HG03103 (cell line): Measurements from ENCODE around the gene B4GALNT1.
"Not testable (repeated sequence)": the region's sequence is repeated elsewhere in the genome, so short reads cannot be mapped to it uniquely, and the experiment has no call there.

Experiments
- ATAC-seq: cut with Tn5 transposase; IDR thresholded peaks from one replicate; pipeline ENCODE4 v1.9.1; 2021; ENCODE audit warnings: low read depth; ENCODE audit not compliant: unreplicated experiment

B4GALNT1 gene

GRCh38 chr12:57632958-57633840 is at the start of gene B4GALNT1:
Gene B4GALNT1 (minus strand): TSS chr12:57633201. CDS start chr12:57632132, 1,069 bp downstream.
- ATAC-seq: peak; percentile 88

DNA sequence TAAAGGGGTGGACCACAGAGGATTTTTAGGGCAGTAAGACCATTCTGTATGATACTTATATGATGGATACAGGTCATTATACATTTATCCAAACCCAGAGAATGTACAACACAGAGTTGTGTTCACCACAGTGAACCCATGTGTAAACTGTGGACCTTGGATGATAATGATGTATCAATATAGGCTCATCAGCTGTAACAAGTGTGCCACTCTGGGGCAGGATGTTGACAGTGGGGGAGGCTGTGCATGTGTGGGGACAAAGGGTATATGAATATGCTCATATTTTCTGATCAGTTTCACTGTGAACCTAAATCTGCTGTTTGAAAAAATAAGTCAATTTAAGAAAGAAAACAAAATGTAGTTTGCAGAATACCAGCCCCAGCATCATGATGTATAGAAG is 46.7 kb upstream of the B4GALNT1 start:
- no peak for ATAC-seq

DNA sequence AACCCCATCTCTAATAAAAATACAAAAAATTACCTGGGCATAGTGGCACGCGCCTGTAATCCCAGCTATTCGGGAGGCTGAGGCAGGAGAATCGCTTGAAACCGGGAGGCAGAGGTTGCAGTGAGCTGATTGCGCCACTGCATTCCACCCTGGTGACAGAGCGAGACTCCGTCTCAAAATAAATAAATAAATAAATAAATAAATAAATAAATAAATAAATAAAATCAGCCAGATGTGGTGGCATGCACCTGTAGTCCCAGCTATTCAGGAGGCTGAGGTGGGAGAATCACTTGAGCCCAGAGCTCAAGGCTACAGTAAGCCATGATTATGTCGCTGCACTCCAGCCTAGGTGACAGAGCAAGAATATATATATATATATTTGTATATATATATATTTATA is 44.9 kb upstream of the B4GALNT1 start:
- ATAC-seq: not testable (repeated sequence)

GRCh38 chr12:57674691-57675090 is 41.7 kb upstream of the B4GALNT1 start:
- ATAC-seq: no peak

DNA sequence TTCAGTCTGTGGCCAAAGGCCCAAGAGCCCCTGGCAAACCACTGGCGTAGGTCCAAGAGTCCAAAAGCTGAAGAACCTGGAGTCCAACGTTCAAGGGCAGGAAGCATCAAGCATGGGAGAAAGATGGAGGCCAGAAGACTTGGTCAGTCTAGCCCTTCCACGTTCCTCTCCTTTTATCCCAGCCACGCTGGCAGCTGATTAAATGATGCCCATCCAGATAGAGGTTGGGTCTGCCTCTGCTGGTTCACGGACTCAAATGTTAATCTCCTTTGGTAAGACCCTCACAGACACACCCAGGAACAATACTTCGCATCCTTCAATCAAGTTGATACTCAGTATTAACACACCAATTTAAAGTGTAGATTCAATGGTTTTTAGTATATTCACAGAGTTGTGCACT is 39.8 kb upstream of the B4GALNT1 start:
- no peak for ATAC-seq

GRCh38 chr12:57671811-57672210 is 38.8 kb upstream of the B4GALNT1 start:
- not testable (repeated sequence) for ATAC-seq

DNA sequence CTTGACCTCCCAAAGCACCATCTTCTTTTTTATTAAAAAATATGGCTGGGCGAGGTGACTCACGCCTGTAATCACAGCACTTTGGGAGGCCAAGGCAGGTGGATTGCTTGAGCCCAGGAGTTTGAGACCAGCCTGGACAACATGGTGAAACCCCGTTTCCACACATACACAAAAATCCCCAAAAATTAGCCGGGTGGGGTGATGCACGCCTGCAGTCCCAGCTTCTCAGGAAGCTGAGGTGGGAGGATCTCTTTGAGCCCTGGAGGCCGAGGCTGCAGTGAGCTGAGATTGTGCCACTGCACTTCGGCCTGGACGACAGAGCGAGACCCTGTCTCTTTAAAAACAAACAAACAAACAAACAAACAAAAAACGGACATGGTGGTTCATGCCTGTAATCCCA is 36.7 kb upstream of the B4GALNT1 start:
- not testable (repeated sequence) for ATAC-seq

DNA sequence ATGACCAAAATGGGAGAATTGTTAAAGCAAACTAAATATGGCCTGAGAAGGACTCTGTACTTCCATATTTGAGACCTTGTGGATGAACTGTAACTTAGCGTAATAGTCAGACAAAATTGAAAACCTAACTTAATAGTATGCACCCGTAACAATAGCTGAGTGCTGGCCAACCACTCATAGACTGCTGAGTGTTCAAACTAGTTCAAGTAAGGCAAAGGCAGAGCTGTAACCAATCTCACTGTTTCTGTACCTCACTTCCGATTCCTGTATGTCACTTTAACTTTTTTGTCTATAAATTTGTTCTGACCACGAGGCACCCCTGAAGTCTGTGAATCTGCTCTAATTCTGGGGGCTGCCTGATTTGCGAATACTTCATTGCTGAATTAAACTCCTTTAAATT is 33.9 kb upstream of the B4GALNT1 start:
- ATAC-seq: no peak

- not testable (repeated sequence) for ATAC-seq
Measured at GRCh38 chr12:57665066-57665820, 32.2 kb upstream of the B4GALNT1 start.

DNA sequence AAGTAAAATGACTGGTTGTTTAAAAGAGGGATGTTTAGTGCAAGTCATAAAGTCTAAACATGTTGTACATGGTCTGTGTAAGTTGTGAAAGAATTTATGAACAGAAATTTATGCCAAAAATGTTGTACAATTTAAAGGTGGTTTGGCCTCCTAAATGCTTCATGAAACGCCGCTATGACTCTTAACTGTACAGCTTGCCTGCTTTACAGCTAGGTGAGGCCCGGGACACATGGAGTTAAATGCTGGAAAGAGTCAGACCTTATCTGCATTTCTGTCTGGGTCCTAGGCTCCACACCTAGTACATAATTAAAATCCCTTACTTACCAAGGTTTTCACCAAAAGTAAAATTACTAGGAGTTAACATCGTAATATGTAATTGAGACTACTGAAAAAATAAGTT is 28.4 kb upstream of the B4GALNT1 start:
- ATAC-seq: no peak

GRCh38 chr12:57658890-57659289 is 25.9 kb upstream of the B4GALNT1 start:
- no peak for ATAC-seq

DNA sequence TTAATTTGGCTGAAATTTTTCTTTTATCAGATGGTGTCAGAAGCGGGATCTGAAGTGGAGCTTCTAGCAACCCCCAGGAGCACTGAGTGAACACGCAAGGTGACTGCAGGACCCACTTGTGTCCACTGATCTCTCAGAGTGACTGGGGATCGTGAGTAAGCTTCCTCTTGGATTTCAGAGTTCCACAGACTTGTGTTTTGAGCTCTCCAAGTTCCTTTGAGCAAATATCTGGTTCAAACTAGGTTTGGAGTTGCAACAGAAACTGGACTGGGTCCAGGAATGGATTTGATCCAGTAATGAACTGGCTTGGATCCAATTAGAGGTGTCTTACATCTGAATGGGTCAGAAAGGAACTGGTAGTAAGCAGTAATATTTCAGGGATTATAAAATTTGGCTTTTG is 24.7 kb upstream of the B4GALNT1 start:
- ATAC-seq: no peak

GRCh38 chr12:57656408-57656807 is 23.4 kb upstream of the B4GALNT1 start:
- ATAC-seq: not testable (repeated sequence)

- no peak for ATAC-seq
Measured at GRCh38 chr12:57655541-57656240, 22.7 kb upstream of the B4GALNT1 start.

DNA sequence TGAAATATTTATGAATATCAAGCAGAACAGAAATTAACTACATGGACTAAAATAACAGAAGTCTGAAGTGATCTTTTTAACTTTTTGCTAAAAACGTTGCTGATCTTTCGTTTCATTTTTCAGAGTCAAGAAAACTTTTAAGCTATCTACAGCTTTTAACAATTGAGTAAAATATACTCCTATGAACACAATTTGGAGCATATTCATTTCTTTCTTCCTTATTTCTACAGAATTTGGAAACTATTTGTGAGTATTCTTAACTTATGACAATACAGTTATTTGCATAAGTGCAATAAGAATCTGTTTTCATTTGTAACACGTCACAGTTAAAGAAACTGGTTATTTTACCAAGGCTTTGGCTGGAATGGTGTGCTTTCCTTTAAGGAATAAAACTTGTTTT is 21.0 kb upstream of the B4GALNT1 start:
- ATAC-seq: no peak

GRCh38 chr12:57646659-57647049 is 13.7 kb upstream of the B4GALNT1 start:
- not testable (repeated sequence) for ATAC-seq

- ATAC-seq: not testable (repeated sequence)
Measured at GRCh38 chr12:57645990-57646658, 13.1 kb upstream of the B4GALNT1 start.

DNA sequence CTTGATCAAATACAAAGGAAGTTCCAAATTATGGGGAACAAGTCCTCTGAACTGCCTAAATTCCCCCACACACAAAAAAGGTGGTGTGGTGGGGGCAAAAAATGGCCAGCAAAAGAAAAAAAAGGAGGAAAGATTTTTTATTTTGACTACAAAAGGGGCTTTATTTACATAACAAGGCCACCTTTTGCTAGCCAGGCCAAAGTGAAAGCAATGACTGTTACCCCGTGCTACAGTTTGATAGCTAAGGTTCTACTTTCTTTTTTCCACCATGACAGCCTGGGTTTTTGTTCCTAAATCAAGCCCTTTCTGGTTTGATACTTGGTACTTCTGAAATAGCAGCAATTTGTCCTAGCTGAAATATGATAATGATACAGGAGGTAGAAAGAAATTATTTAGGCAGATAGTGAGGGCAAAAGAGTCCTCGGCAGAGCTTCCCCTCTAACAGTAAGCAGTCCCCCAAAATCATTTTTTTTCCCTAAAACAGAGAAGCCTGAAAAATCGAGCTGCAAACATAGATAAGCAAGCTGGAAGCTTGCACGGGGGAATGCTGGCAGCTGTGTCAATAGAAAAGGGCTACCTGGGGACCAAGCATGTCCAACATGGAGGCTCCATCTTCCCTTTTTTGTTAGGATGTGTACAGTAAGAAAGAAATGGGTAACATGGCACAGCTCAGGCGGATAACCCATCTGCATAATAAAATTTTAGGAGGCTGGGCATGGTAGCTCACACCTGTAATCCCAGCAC is 8.9 kb upstream of the B4GALNT1 start:
- no peak for ATAC-seq

DNA sequence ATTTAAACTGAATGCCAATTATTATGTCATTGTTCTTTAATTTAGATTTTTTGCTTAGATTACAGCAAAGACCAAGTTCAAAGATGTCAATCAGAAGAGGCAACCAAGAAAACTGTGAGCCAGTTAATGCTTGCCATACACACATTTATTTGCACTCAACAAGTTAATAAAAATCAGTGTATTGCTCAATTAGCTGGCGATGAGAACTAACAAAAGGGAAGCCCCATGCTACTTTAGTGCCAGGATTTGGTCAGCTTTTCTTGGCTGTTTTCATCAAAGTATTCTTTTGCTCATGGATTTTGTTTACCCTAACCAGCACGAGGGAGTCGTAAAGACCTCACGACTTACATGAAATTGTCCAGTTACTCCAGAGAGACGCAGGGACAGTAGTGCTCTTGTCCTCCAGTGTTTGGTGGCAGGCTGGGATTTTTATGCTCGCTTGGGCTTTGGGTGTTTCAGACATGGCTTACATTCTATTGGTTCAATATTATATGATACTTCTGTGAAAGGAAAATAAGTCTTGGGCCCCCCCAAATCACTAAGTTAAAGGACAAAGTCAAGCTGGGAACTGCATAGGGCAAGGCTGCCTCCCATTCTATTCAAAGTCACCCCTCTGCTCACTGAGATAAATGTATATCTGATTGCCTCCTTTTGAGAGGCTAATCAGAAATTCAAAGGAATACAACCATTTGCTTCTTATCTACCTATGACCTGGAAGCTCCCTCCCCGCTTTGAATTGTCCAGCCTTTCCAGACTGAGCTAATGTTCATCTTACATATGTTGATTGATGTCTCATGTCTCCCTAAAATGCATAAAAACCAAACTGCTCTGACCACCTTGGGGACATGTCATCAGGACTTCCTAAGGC is 7.4 kb upstream of the B4GALNT1 start:
- ATAC-seq: no peak
